AG09319 (cell line): ENCODE measurements around the gene MVB12B.

Experiments used
- DNase-seq: peaks from one replicate; pipeline ENCODE4 v3.0.0-alpha.2; 2010; ENCODE audit warnings: low read depth; ENCODE audit errors: extremely low read depth
- CTCF ChIP-seq: IDR thresholded peaks from 2 replicates; pipeline ENCODE4 v1.5.1; 2011; ENCODE audit warnings: low read depth, mild to moderate bottlenecking, inconsistent platforms, low read length, moderate library complexity

The MVB12B gene

DNA sequence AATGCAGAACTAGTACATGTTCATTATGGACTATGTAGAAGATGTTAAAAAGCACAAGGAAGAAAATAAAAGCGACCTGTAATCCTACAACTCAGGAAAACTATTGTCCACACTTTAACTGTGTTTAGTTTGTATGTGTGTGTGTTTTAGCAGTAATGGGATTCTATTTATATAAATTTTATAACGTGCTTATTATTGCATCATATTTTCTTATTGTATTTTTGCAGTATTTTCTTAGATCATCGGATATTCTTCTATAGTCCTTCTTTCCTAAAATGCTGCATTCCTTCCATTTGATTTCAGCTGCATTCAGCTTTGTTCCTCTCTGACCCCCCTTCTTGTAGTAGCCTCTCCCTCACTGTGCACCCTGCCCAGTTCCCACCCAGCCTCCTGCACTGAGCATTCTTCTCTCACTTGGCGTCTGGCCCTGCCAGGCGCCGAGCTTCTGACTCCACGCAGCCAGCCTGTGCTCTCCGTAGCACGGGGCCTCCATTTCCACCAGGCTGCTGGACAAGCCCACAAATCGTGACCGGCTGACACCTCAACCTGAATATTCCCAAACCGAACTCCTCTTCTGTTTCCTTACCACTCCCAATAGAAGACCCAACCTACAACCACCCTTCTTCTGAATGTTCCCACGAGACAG, 39.9 kb downstream of the MVB12B start:
- TF ChIP-seq CTCF = no peak
- DNase-seq = no peak

DNA sequence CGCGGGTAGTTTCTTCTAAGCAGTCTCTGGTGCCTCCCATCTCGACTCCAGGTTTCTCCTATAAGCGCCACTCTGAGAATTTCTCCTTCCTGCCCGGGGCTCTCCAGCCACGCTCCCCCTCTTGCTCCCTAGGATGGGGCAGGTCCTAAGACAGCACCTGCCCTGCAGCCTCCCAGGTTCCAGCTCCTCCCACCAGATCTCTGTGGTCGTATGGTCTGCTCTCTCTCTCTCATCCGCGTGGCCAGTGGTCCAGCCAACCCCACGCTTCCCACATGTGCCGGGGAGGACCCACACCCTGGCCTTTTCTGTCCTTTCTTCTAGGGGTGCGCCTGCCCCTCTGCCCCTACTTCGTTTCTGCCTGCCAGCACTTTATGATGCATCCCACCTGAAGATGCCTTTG, 40.5 kb downstream of the MVB12B start:
- no peak for TF ChIP-seq CTCF
- no peak for DNase-seq

- no peak for DNase-seq
- no peak for TF ChIP-seq CTCF
Observed at GRCh38 chr9:126367616-126368015, 41.0 kb downstream of the MVB12B start.

DNA sequence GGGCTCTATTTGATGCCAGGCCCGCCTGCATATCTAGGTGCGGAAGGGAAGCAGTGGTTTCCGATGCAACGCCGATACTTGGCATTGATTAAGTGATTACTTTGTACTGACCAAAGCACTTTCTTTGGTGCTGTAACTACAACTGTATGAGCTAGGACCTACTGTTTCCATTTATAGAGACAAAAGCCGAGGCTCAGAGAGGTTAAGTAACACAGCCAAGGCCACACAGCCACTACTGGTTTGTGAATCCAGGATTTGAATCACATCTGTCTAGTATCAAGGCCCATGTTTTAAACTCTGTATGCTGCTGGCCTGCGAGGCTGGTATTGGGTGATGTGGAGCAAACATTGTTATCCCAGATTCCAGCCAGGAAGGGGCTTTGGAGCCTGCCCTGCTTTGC, 41.4 kb downstream of the MVB12B start:
- no peak for DNase-seq
- TF ChIP-seq CTCF = no peak

DNA sequence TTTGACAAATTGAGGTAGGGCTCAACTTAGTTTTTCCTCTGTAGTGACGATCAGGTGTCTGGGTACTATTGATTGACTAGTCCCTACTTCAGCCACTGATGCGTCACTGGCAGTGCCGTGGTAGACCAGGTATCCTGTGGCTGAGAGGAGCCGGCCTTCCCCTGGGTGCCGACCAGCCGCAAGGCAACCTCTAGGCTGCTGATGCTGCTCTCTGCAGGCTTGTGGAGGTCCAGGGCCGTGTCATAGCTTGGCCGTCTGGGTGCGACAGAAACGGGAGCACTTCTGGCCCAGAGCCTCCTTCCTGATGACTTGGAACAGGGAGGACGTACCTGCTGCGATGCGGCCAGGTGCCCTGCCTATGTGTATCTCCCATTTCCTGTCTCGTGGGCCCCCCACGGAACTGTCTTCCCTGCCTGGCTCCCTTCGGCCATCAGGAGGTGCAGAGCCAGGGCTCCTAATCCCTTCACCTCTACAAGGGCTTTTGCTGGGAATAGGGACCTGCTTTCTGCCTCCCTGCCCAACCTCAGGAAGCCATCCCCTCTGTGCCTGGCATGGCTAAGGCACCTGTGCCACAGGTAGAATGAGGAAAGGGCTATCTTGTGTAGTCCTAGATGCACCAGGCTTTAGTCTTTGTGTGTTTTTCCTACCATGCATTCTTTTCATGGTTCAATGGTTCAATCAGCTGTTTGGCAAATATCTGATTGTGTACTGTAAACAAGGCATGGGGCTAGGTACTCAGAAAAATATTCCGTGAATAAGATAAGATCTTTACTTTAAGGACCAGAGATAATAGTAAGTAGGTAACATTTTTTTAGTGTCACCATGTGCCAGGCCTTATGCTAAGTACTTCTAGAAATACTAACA, 44.6 kb downstream of the MVB12B start:
- no peak for DNase-seq
- TF ChIP-seq CTCF = no peak

DNA sequence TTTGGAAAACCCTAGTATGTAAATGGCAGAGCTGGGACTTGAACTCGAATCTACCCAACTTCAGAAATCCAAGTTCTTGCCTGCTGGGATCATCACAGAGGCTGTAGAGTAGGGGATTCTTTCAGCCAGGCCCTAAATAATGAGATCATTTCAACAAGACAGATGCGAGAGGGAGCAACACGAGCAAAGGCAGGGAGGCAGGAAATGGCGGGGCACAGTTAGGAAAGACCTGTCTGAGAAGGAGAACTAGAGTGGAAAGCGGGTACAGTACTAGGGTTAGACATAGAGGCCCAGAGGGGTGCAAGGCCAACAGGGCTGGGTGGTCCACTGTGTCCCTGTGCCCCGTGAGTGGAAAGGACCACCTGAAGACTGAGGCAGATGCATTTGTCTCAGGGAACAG, 46.1 kb downstream of the MVB12B start:
- no peak for TF ChIP-seq CTCF
- DNase-seq = no peak

GRCh38 chr9:126373241-126373640, 46.6 kb downstream of the MVB12B start:
- DNase-seq = no peak
- no peak for TF ChIP-seq CTCF
